Stomach (tissue), 4 donors: ENCODE data around the gene MDFIC.

Experiments used
- EP300 ChIP-seq: sonication (generic); formaldehyde crosslinking; IDR thresholded peaks from one replicate; pipeline ENCODE4 v1.6.1; 2017; ENCODE audit warnings: antibody characterized with exemption
- POLR2A ChIP-seq, 4 donors: fragments of 450-650 bp; IDR thresholded peaks; one replicate each; pipeline ENCODE4 v1.6.1; 2016; ENCODE audit warnings: antibody characterized with exemption in 4 of 4, control low read depth in 2 of 4, mild to moderate bottlenecking in 1 of 4, moderate library complexity in 1 of 4
- POLR2AphosphoS5 ChIP-seq, 3 donors: sonication (generic); formaldehyde crosslinking; IDR thresholded peaks; one replicate each; pipeline ENCODE4 v1.6.1; 2016; ENCODE audit warnings: antibody characterized with exemption in 3 of 3
- TF ChIP-seq, protein P1 (sequence below), 7 experiments: fragments of 450-650 bp in 4 of 7; fragments of 200-600 bp in 3 of 7; sonication (generic) in 3 of 7; IDR thresholded peaks; one replicate each; pipeline ENCODE4 v1.5.1; 2016 to 2019; ENCODE audit warnings: antibody characterized with exemption in 7 of 7, control low read depth in 2 of 7, mild to moderate bottlenecking in 1 of 7

DNA sequence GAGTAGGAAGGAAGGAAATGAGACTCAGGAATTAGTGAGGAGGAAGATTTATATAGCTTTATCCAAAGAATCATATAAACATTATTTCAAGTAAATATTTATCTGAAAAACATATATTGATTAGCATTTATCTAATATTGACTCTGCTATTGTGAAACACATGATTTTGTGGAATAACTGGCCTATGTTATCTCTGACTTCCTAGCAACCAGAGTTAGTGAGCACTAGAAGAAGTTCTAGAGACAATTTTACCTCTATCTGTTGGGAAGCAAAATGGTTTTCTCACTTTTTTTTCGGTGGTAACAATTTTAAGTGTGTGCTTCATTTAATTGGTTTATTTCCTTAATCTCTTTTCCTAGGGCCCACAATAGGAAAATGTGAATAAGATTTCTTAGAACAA is 21.6 kb downstream of the MDFIC start:
- TF ChIP-seq, protein P1, sequence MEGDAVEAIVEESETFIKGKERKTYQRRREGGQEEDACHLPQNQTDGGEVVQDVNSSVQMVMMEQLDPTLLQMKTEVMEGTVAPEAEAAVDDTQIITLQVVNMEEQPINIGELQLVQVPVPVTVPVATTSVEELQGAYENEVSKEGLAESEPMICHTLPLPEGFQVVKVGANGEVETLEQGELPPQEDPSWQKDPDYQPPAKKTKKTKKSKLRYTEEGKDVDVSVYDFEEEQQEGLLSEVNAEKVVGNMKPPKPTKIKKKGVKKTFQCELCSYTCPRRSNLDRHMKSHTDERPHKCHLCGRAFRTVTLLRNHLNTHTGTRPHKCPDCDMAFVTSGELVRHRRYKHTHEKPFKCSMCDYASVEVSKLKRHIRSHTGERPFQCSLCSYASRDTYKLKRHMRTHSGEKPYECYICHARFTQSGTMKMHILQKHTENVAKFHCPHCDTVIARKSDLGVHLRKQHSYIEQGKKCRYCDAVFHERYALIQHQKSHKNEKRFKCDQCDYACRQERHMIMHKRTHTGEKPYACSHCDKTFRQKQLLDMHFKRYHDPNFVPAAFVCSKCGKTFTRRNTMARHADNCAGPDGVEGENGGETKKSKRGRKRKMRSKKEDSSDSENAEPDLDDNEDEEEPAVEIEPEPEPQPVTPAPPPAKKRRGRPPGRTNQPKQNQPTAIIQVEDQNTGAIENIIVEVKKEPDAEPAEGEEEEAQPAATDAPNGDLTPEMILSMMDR (IDR thresholded peaks at IDR 0.05): no peak
- no peak for TF ChIP-seq EP300
- TF ChIP-seq POLR2A (IDR thresholded peaks at IDR 0.05): no peak
- TF ChIP-seq POLR2AphosphoS5 (IDR thresholded peaks at IDR 0.05): no peak
